Measurements from ENCODE around the gene TIMMDC1.

TIMMDC1 gene

GRCh38 chr3:119498186-119499011, at the start of gene TIMMDC1:
TIMMDC1 (plus strand) TSS chr3:119498547; CDS start chr3:119498734, 187 bp downstream.
- peak within 1 kb of the TSS; percentile 94 for H3K4me3 ChIP-seq (ENCODE audit: low read depth, low read length)
- H3K9ac ChIP-seq (ENCODE audit: low read depth, low read length) = peak within 1 kb of the TSS; percentile 82
- H3K36me3 ChIP-seq (ENCODE audit: control insufficient read depth, insufficient read depth, low read length) = no peaks in the 10 kb centered on the region
- H3K9me3 ChIP-seq (ENCODE audit: control insufficient read depth, insufficient read depth, low read length) = no peaks in the 10 kb centered on the region
- no peaks in the 10 kb centered on the region for H3K27me3 ChIP-seq (ENCODE audit: control insufficient read depth, insufficient read depth, low read length)
- H3K4me1 ChIP-seq (ENCODE audit: control insufficient read depth, insufficient read depth, low read length) = no peaks in the 10 kb centered on the region

- H3K4me1 ChIP-seq (ENCODE audit: control insufficient read depth, insufficient read depth, low read length) = no peaks in the 10 kb centered on the region
- no peak overlapping the region for H3K4me3 ChIP-seq (ENCODE audit: low read depth, low read length)
- no peaks in the 10 kb centered on the region for H3K9me3 ChIP-seq (ENCODE audit: control insufficient read depth, insufficient read depth, low read length)
- H3K27me3 ChIP-seq (ENCODE audit: control insufficient read depth, insufficient read depth, low read length) = no peaks in the 10 kb centered on the region
- no peak overlapping the region for H3K9ac ChIP-seq (ENCODE audit: low read depth, low read length)
- peaks cover 38% of the 10 kb centered on the region for H3K36me3 ChIP-seq (ENCODE audit: control insufficient read depth, insufficient read depth, low read length)
Observed at GRCh38 chr3:119453822-119454221, 44.5 kb upstream of the TIMMDC1 start.

GRCh38 chr3:119456469-119456868, 41.9 kb upstream of the TIMMDC1 start:
- Histone ChIP-seq H3K9ac (ENCODE audit: low read depth, low read length) (no peak overlapping the region), H3K36me3 (ENCODE audit: control insufficient read depth, insufficient read depth, low read length) (peaks cover 31% of the 10 kb centered on the region), H3K27me3 (ENCODE audit: control insufficient read depth, insufficient read depth, low read length) (no peaks in the 10 kb centered on the region), H3K4me3 (ENCODE audit: low read depth, low read length) (no peak overlapping the region), H3K9me3 (ENCODE audit: control insufficient read depth, insufficient read depth, low read length) (no peaks in the 10 kb centered on the region), H3K4me1 (ENCODE audit: control insufficient read depth, insufficient read depth, low read length) (no peaks in the 10 kb centered on the region)

GRCh38 chr3:119457246-119457645, 41.1 kb upstream of the TIMMDC1 start:
- H3K36me3 ChIP-seq (ENCODE audit: control insufficient read depth, insufficient read depth, low read length) = peaks cover 34% of the 10 kb centered on the region
- H3K4me1 ChIP-seq (ENCODE audit: control insufficient read depth, insufficient read depth, low read length) = peaks cover 4% of the 10 kb centered on the region
- H3K27me3 ChIP-seq (ENCODE audit: control insufficient read depth, insufficient read depth, low read length) = no peaks in the 10 kb centered on the region
- H3K9me3 ChIP-seq (ENCODE audit: control insufficient read depth, insufficient read depth, low read length) = no peaks in the 10 kb centered on the region
- no peak overlapping the region for H3K9ac ChIP-seq (ENCODE audit: low read depth, low read length)
- H3K4me3 ChIP-seq (ENCODE audit: low read depth, low read length) = no peak overlapping the region

GRCh38 chr3:119463171-119464169, 34.9 kb upstream of the TIMMDC1 start, which contains the start of gene TMEM39A:
TMEM39A (minus strand) TSS chr3:119463615; CDS start chr3:119462074, 1,541 bp downstream.
- H3K36me3 ChIP-seq (ENCODE audit: control insufficient read depth, insufficient read depth, low read length) = peaks cover 4% of the 10 kb centered on the region
- H3K9me3 ChIP-seq (ENCODE audit: control insufficient read depth, insufficient read depth, low read length) = no peaks in the 10 kb centered on the region
- H3K4me1 ChIP-seq (ENCODE audit: control insufficient read depth, insufficient read depth, low read length) = peaks cover 12% of the 10 kb centered on the region
- peak within 1 kb of the TSS; percentile 99 for H3K9ac ChIP-seq (ENCODE audit: low read depth, low read length)
- no peaks in the 10 kb centered on the region for H3K27me3 ChIP-seq (ENCODE audit: control insufficient read depth, insufficient read depth, low read length)
- H3K4me3 ChIP-seq (ENCODE audit: low read depth, low read length) = peak within 1 kb of the TSS; percentile 97

- H3K4me3 ChIP-seq (ENCODE audit: low read depth, low read length) = peak overlapping the region; percentile 73
- peak overlapping the region; percentile 74 for H3K9ac ChIP-seq (ENCODE audit: low read depth, low read length)
- no peaks in the 10 kb centered on the region for H3K27me3 ChIP-seq (ENCODE audit: control insufficient read depth, insufficient read depth, low read length)
- no peaks in the 10 kb centered on the region for H3K9me3 ChIP-seq (ENCODE audit: control insufficient read depth, insufficient read depth, low read length)
- peaks cover 8% of the 10 kb centered on the region for H3K4me1 ChIP-seq (ENCODE audit: control insufficient read depth, insufficient read depth, low read length)
- H3K36me3 ChIP-seq (ENCODE audit: control insufficient read depth, insufficient read depth, low read length) = no peaks in the 10 kb centered on the region
Observed at GRCh38 chr3:119468041-119468440, 30.3 kb upstream of the TIMMDC1 start.

- Histone ChIP-seq H3K4me1 (ENCODE audit: control insufficient read depth, insufficient read depth, low read length) (peaks cover 6% of the 10 kb centered on the region), H3K4me3 (ENCODE audit: low read depth, low read length) (peak overlapping the region; percentile 73), H3K27me3 (ENCODE audit: control insufficient read depth, insufficient read depth, low read length) (no peaks in the 10 kb centered on the region), H3K9ac (ENCODE audit: low read depth, low read length) (peak overlapping the region; percentile 74), H3K36me3 (ENCODE audit: control insufficient read depth, insufficient read depth, low read length) (no peaks in the 10 kb centered on the region), H3K9me3 (ENCODE audit: control insufficient read depth, insufficient read depth, low read length) (no peaks in the 10 kb centered on the region)
Observed at GRCh38 chr3:119469418-119470189, 28.7 kb upstream of the TIMMDC1 start.

GRCh38 chr3:119470866-119471265, 27.5 kb upstream of the TIMMDC1 start:
- Histone ChIP-seq H3K4me1 (ENCODE audit: control insufficient read depth, insufficient read depth, low read length) (peaks cover 6% of the 10 kb centered on the region), H3K4me3 (ENCODE audit: low read depth, low read length) (no peak overlapping the region), H3K27me3 (ENCODE audit: control insufficient read depth, insufficient read depth, low read length) (no peaks in the 10 kb centered on the region), H3K9me3 (ENCODE audit: control insufficient read depth, insufficient read depth, low read length) (no peaks in the 10 kb centered on the region), H3K36me3 (ENCODE audit: control insufficient read depth, insufficient read depth, low read length) (no peaks in the 10 kb centered on the region), H3K9ac (ENCODE audit: low read depth, low read length) (no peak overlapping the region)

GRCh38 chr3:119481079-119481478, 17.3 kb upstream of the TIMMDC1 start:
- H3K4me3 ChIP-seq (ENCODE audit: low read depth, low read length) = no peak overlapping the region
- H3K27me3 ChIP-seq (ENCODE audit: control insufficient read depth, insufficient read depth, low read length) = no peaks in the 10 kb centered on the region
- H3K9me3 ChIP-seq (ENCODE audit: control insufficient read depth, insufficient read depth, low read length) = no peaks in the 10 kb centered on the region
- H3K36me3 ChIP-seq (ENCODE audit: control insufficient read depth, insufficient read depth, low read length) = peaks cover 5% of the 10 kb centered on the region
- H3K4me1 ChIP-seq (ENCODE audit: control insufficient read depth, insufficient read depth, low read length) = no peaks in the 10 kb centered on the region
- H3K9ac ChIP-seq (ENCODE audit: low read depth, low read length) = no peak overlapping the region

GRCh38 chr3:119483101-119483500, 15.2 kb upstream of the TIMMDC1 start:
- Histone ChIP-seq H3K9ac (ENCODE audit: low read depth, low read length) (no peak overlapping the region), H3K4me1 (ENCODE audit: control insufficient read depth, insufficient read depth, low read length) (no peaks in the 10 kb centered on the region), H3K36me3 (ENCODE audit: control insufficient read depth, insufficient read depth, low read length) (peaks cover 6% of the 10 kb centered on the region)

GRCh38 chr3:119485563-119485962, 12.8 kb upstream of the TIMMDC1 start:
- H3K4me1 ChIP-seq (ENCODE audit: control insufficient read depth, insufficient read depth, low read length) = no peaks in the 10 kb centered on the region
- H3K9me3 ChIP-seq (ENCODE audit: control insufficient read depth, insufficient read depth, low read length) = no peaks in the 10 kb centered on the region
- H3K4me3 ChIP-seq (ENCODE audit: low read depth, low read length) = no peak overlapping the region
- no peak overlapping the region for H3K9ac ChIP-seq (ENCODE audit: low read depth, low read length)
- no peaks in the 10 kb centered on the region for H3K27me3 ChIP-seq (ENCODE audit: control insufficient read depth, insufficient read depth, low read length)
- H3K36me3 ChIP-seq (ENCODE audit: control insufficient read depth, insufficient read depth, low read length) = peaks cover 6% of the 10 kb centered on the region

More at GRCh38 chr3:119483101-119483500, 15.2 kb upstream of the TIMMDC1 start:
- H3K27me3 ChIP-seq (ENCODE audit: control insufficient read depth, insufficient read depth, low read length) = no peaks in the 10 kb centered on the region
- no peak overlapping the region for H3K4me3 ChIP-seq (ENCODE audit: low read depth, low read length)
- H3K9me3 ChIP-seq (ENCODE audit: control insufficient read depth, insufficient read depth, low read length) = no peaks in the 10 kb centered on the region
